DOHH2 (cell line): ENCODE data around the gene CDCA5.

ENCODE experiments used
- EZH2phosphoT487 ChIP-seq: fragments of 200-600 bp; sonication (generic); IDR thresholded peaks from 2 replicates; pipeline ENCODE4 v1.6.1; 2017; ENCODE audit warnings: borderline replicate concordance, mild to moderate bottlenecking, antibody characterized with exemption, low read length, moderate library complexity, mixed read lengths
- TF ChIP-seq, protein P1 (sequence below): fragments of 200-600 bp; sonication (generic); IDR thresholded peaks from one replicate; pipeline ENCODE4 v1.5.1; 2014; ENCODE audit warnings: antibody characterized with exemption, mild to moderate bottlenecking, low read depth, low read length; ENCODE audit not compliant: poor library complexity, severe bottlenecking

DNA sequence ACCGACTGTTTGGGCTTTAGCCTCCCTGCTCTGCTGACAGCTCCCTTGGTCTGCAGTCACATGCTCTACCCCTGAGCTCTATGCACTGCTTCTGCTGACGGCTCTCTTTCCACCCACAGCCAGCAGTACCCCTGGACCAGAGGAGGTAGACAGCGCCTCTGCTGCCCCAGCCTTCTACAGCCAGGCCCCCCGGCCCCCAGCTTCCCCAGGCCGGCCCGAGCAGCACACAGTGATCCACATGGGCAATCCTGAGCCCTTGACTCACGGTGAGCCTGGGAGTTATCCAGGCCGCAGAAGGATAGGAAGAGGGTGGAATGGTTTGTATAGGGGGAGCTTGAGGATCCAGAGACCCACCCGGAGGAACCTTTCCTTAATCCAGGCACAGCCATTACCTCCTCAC is 3.0 kb upstream of the CDCA5 start:
- TF ChIP-seq, protein P1, sequence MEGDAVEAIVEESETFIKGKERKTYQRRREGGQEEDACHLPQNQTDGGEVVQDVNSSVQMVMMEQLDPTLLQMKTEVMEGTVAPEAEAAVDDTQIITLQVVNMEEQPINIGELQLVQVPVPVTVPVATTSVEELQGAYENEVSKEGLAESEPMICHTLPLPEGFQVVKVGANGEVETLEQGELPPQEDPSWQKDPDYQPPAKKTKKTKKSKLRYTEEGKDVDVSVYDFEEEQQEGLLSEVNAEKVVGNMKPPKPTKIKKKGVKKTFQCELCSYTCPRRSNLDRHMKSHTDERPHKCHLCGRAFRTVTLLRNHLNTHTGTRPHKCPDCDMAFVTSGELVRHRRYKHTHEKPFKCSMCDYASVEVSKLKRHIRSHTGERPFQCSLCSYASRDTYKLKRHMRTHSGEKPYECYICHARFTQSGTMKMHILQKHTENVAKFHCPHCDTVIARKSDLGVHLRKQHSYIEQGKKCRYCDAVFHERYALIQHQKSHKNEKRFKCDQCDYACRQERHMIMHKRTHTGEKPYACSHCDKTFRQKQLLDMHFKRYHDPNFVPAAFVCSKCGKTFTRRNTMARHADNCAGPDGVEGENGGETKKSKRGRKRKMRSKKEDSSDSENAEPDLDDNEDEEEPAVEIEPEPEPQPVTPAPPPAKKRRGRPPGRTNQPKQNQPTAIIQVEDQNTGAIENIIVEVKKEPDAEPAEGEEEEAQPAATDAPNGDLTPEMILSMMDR, result no peak
- TF ChIP-seq EZH2phosphoT487, result no peak
